ENCODE data around the gene CEP164. TPM values are rescaled to one million over a fixed set of nuclear protein-coding genes. Genes with fewer than 3 reads are reported as not detected.
"Not testable (repeated sequence)": the region's sequence is repeated elsewhere in the genome, so short reads cannot be mapped to it uniquely, and the experiment has no call there.

CEP164 gene
- polyA plus RNA-seq, 3 donors from 2014 or later = 5.6 to 20.5 (median 11.8) TPM

DNA sequence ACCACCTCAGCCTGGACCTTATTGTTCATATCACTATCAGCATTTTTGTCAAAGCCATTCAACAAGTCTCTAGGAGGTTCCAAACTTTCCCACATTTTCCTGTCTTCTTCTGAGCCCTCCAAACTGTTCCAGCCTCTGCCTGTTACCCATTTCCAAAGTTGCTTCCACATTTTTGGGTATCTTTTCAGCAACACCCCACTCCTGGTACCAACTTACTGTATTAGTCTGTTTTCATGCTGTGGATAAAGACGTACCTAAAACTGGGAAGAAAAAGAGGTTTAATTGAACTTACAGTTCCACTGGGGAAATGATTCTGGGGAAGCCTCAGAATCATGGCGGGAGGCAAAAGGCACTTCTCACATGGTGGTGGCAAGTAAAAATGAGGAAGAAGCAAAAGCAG lies 78.2 kb downstream of the CEP164 start:
- DNase-seq; H3K4me1 Mint-ChIP-seq; H3K27ac Mint-ChIP-seq; H3K27me3 Mint-ChIP-seq (ENCODE audit: low read depth in 3 of 3): not testable (repeated sequence)
- peaks cover 3 to 13% (median 6%) of the 10 kb centered on the region in 6 donors for H3K9me3 Mint-ChIP-seq
- peaks cover 46 to 73% (median 61%) of the 10 kb centered on the region in 3 donors for H3K36me3 Mint-ChIP-seq
- H3K4me3 Mint-ChIP-seq = peak overlapping the region in 1 of 5 donors; percentile 14

DNA sequence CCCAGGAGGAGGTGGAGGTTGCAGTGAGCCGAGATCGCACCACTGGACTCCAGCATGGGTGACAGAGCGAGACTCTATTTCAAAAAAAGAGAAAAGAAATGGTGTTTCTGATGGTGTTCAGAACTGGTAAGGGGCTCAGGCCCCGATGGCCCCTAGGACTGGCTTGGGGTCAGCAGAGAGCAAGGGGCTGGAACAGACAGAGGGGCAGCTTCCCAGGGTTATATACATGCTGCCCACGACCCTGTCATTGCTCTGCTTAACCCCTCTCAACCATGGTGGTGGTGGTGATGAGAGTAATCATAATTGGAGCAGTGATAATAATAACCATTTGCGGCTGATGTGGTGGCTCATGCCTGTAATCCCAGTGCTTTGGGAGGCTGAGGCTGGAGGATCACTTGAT lies 79.4 kb downstream of the CEP164 start:
- H3K4me3 Mint-ChIP-seq = no peak overlapping the region
- peaks cover 3 to 13% (median 6%) of the 10 kb centered on the region in 6 donors for H3K9me3 Mint-ChIP-seq
- H3K27ac Mint-ChIP-seq = no peak overlapping the region
- no peak for DNase-seq
- no peaks in the 10 kb centered on the region for H3K4me1 Mint-ChIP-seq
- peaks cover 46 to 62% (median 61%) of the 10 kb centered on the region in 3 donors for H3K36me3 Mint-ChIP-seq
- peaks cover 0 to 3% (median 0%) of the 10 kb centered on the region in 3 donors for H3K27me3 Mint-ChIP-seq (ENCODE audit: low read depth in 3 of 3)

GRCh38 chr11:117408356-117408755 lies 80.7 kb downstream of the CEP164 start:
- Mint-ChIP-seq H3K4me3 (no peak overlapping the region), H3K4me1 (no peaks in the 10 kb centered on the region), H3K27me3 (ENCODE audit: low read depth in 3 of 3) (peaks cover 0 to 3% (median 0%) of the 10 kb centered on the region in 3 donors), H3K36me3 (peaks cover 37 to 61% (median 61%) of the 10 kb centered on the region in 3 donors), H3K27ac (no peak overlapping the region), H3K9me3 (peaks cover 3 to 13% (median 6%) of the 10 kb centered on the region in 6 donors)
- no peak for DNase-seq

- DNase-seq = no peak
- peaks cover 0 to 3% (median 0%) of the 10 kb centered on the region in 3 donors for H3K27me3 Mint-ChIP-seq (ENCODE audit: low read depth in 3 of 3)
- no peak overlapping the region for H3K27ac Mint-ChIP-seq
- no peaks in the 10 kb centered on the region for H3K4me1 Mint-ChIP-seq
- H3K9me3 Mint-ChIP-seq = peaks cover 3 to 13% (median 6%) of the 10 kb centered on the region in 6 donors
- no peak overlapping the region for H3K4me3 Mint-ChIP-seq
- peaks cover 27 to 51% (median 50%) of the 10 kb centered on the region in 3 donors for H3K36me3 Mint-ChIP-seq
Observed at GRCh38 chr11:117409511-117409910, 81.9 kb downstream of the CEP164 start.

DNA sequence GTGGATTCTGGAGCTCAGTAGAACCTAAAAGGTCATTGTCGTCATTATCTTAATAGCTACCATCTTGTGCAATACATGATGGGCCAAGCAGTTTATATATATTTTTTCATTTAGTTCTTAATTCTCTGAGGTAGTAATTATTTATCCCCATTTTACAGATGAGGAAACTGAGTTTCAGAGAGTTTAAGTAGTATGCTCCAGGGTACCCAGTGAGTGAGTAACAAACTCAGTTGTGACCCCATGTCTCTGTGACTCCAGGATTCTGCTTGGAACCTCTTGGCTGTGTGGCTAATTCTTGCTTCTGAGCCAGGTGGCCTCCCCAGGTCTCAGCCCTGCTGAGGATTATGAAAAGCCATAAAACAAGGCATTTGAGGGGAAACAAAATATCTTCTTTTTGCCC lies 82.6 kb downstream of the CEP164 start:
- no peak overlapping the region for H3K4me3 Mint-ChIP-seq
- no peak overlapping the region for H3K27ac Mint-ChIP-seq
- DNase-seq = no peak
- no peaks in the 10 kb centered on the region for H3K4me1 Mint-ChIP-seq
- H3K27me3 Mint-ChIP-seq (ENCODE audit: low read depth in 3 of 3) = peaks cover 0 to 2% (median 0%) of the 10 kb centered on the region in 3 donors
- H3K36me3 Mint-ChIP-seq = peaks cover 26 to 46% (median 45%) of the 10 kb centered on the region in 3 donors
- peaks cover 3 to 12% (median 6%) of the 10 kb centered on the region in 6 donors for H3K9me3 Mint-ChIP-seq

DNA sequence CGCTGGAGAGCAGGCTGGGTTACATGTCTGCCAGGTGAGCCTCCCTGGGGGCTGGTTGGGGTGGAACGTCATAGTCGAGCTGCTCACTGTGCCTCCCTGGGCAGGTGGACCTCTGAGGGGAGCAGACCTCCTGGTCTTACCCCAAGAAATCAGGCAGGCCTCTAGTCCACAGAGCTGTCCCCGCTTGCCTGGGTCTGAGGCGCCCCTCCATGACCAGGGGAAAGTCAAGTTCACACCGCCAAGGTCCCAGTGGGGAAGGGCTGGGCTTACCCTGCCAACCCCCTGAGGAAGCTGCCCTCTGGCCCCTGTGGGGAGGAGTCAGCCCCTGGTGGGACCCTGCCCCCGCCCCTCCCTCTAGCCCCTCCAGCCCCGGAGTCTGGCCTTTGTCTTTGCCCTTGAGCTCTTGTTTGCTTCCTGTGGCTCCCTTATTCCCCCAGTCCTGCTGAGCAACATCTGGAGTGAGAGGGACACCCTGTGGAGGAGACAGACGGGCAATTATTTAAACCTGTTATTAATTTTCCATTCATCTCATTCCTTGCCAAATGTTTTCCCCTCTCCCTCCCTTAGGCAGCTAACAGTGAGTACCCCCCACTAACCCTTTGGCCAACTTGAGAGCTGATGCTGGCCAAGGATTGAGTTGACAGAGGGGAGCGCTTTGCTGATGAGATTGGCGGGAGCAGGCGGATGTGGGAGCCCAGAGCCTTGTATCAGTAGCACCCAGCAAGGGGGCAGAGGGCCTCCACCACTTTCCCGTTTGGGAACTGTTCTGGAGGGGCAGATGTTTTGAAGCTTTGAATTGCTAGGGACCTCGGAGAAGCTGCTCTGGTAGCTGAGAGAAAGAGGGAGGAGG lies 83.4 kb downstream of the CEP164 start:
- H3K9me3 Mint-ChIP-seq = peaks cover 1 to 4% (median 1%) of the 10 kb centered on the region in 6 donors
- no peak overlapping the region for H3K4me3 Mint-ChIP-seq
- no peaks in the 10 kb centered on the region for H3K27me3 Mint-ChIP-seq (ENCODE audit: low read depth in 3 of 3)
- H3K4me1 Mint-ChIP-seq = no peaks in the 10 kb centered on the region
- H3K27ac Mint-ChIP-seq = peak overlapping the region in 1 of 6 donors; percentile 28
- peaks cover 17 to 37% (median 37%) of the 10 kb centered on the region in 3 donors for H3K36me3 Mint-ChIP-seq
- no peak for DNase-seq

GRCh38 chr11:117411736-117412135 lies 84.1 kb downstream of the CEP164 start:
- peaks cover 0 to 3% (median 0%) of the 10 kb centered on the region in 6 donors for H3K9me3 Mint-ChIP-seq
- H3K27ac Mint-ChIP-seq = peak overlapping the region in 1 of 6 donors; percentile 28
- DNase-seq = no peak
- H3K27me3 Mint-ChIP-seq (ENCODE audit: low read depth in 3 of 3) = no peaks in the 10 kb centered on the region
- no peak overlapping the region for H3K4me3 Mint-ChIP-seq
- peaks cover 11 to 33% (median 31%) of the 10 kb centered on the region in 3 donors for H3K36me3 Mint-ChIP-seq
- no peaks in the 10 kb centered on the region for H3K4me1 Mint-ChIP-seq

DNA sequence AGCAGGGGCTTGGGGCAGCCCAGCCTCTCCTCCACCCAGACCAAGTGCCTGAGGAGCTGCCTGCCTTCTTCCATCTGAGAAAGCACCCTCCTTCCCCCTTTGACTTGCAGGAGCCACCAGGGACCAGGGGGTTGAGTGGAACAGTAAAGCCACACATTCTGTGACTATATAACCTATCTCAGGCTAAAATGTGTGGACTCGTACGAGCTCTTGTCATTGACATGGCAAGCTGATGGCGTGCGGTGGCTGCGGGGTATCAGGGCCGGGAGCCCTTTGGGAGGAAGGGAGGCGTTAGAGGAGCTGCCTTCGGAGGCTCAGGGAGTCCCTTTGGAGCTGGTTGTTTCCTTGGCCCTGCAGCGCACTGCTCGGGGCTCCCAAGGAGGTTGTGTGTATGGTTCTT lies 84.5 kb downstream of the CEP164 start:
- no peaks in the 10 kb centered on the region for H3K27me3 Mint-ChIP-seq (ENCODE audit: low read depth in 3 of 3)
- H3K36me3 Mint-ChIP-seq = peaks cover 11 to 33% (median 31%) of the 10 kb centered on the region in 3 donors
- no peaks in the 10 kb centered on the region for H3K4me1 Mint-ChIP-seq
- DNase-seq = no peak
- H3K4me3 Mint-ChIP-seq = no peak overlapping the region
- H3K27ac Mint-ChIP-seq = no peak overlapping the region
- peaks cover 0 to 3% (median 0%) of the 10 kb centered on the region in 6 donors for H3K9me3 Mint-ChIP-seq

DNA sequence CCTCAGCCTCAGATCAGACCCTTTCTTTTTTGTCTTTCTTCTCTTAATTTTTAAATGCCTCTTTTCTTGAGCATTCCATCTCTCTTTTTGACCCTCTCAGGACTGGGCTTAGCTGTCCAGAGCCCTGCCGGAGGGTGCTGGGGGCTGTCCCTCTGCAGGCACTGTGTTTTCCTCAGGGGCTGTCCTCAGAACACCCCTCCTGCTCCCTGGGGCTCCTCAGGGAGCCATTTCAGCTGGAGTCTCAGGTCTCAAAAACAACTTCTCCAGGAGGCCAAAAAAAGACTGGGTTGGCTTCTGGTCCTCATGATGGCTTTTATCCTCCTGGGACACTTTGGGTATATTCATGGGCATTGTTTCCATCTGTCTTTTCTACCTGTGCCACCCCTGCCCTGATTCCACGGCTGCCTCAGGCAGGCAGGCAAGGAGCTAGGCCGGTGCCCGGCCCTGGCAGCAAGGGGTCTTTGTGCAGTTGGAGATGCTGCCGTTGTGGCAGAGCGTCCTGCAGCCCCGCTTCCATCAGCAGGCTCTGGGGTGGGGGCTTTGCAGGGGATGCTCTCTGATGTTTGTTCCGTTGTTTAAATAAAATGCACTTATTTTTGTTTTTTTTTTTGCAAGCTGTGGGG lies 85.1 kb downstream of the CEP164 start:
- peaks cover 8 to 30% (median 28%) of the 10 kb centered on the region in 3 donors for H3K36me3 Mint-ChIP-seq
- no peak overlapping the region for H3K4me3 Mint-ChIP-seq
- peaks cover 0 to 3% (median 0%) of the 10 kb centered on the region in 6 donors for H3K9me3 Mint-ChIP-seq
- H3K4me1 Mint-ChIP-seq = no peaks in the 10 kb centered on the region
- peak overlapping the region in 1 of 6 donors; percentile 16 for H3K27ac Mint-ChIP-seq
- no peak for DNase-seq
- H3K27me3 Mint-ChIP-seq (ENCODE audit: low read depth in 3 of 3) = peaks cover 0 to 4% (median 0%) of the 10 kb centered on the region in 3 donors

DNA sequence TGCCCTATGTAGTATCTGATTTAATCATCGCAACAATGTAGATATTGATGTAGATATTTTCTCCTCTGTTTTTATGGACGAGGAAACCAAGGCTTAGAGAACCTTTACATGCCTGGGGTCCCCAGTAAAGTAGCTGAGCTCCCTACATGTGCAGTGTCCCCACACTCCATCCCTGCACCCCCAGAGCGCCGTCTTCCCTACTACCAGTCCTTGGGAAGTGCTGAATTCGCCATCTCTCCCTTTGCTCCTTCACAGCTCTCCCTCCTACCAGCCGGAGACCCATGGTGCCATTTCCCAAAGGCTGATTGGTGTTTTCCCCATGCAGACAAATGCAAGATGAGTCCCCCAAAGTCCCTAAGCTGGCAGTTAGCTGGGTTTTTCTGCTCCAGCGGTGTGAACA lies 86.0 kb downstream of the CEP164 start:
- Mint-ChIP-seq H3K4me1 (no peaks in the 10 kb centered on the region), H3K9me3 (peaks cover 0 to 3% (median 0%) of the 10 kb centered on the region in 6 donors), H3K27me3 (ENCODE audit: low read depth in 3 of 3) (peaks cover 0 to 4% (median 0%) of the 10 kb centered on the region in 3 donors), H3K36me3 (peaks cover 4 to 22% (median 21%) of the 10 kb centered on the region in 3 donors), H3K4me3 (no peak overlapping the region), H3K27ac (no peak overlapping the region)
- DNase-seq = no peak

- Mint-ChIP-seq H3K27ac (no peak overlapping the region), H3K36me3 (peaks cover 4 to 17% (median 13%) of the 10 kb centered on the region in 3 donors), H3K4me1 (no peaks in the 10 kb centered on the region)
Observed at GRCh38 chr11:117414724-117415123, 87.1 kb downstream of the CEP164 start.

GRCh38 chr11:117415358-117415896 lies 87.8 kb downstream of the CEP164 start:
- no peak overlapping the region for H3K27ac Mint-ChIP-seq
- no peaks in the 10 kb centered on the region for H3K4me1 Mint-ChIP-seq

More at GRCh38 chr11:117414724-117415123, 87.1 kb downstream of the CEP164 start:
- peaks cover 0 to 4% (median 0%) of the 10 kb centered on the region in 3 donors for H3K27me3 Mint-ChIP-seq (ENCODE audit: low read depth in 3 of 3)
- H3K4me3 Mint-ChIP-seq = no peak overlapping the region
- DNase-seq = no peak
- H3K9me3 Mint-ChIP-seq = peaks cover 0 to 3% (median 0%) of the 10 kb centered on the region in 6 donors

GRCh38 chr11:117417342-117417741 lies 89.7 kb downstream of the CEP164 start:
- no peaks in the 10 kb centered on the region for H3K4me1 Mint-ChIP-seq
- H3K36me3 Mint-ChIP-seq = peaks cover 0 to 8% (median 7%) of the 10 kb centered on the region in 3 donors
- H3K27me3 Mint-ChIP-seq (ENCODE audit: low read depth in 3 of 3) = peaks cover 0 to 4% (median 0%) of the 10 kb centered on the region in 3 donors
- H3K4me3 Mint-ChIP-seq = no peak overlapping the region
- DNase-seq = no peak
- H3K9me3 Mint-ChIP-seq = no peaks in the 10 kb centered on the region
- peak overlapping the region in 1 of 6 donors; percentile 28 for H3K27ac Mint-ChIP-seq

More at GRCh38 chr11:117415358-117415896, 87.8 kb downstream of the CEP164 start:
- no peaks in the 10 kb centered on the region for H3K9me3 Mint-ChIP-seq
- peaks cover 0 to 4% (median 0%) of the 10 kb centered on the region in 3 donors for H3K27me3 Mint-ChIP-seq (ENCODE audit: low read depth in 3 of 3)
- H3K36me3 Mint-ChIP-seq = peaks cover 0 to 11% (median 9%) of the 10 kb centered on the region in 3 donors
- DNase-seq = no peak
- H3K4me3 Mint-ChIP-seq = no peak overlapping the region
